NT2/D1 (cell line): ENCODE results near the gene NIPBL.
"Not testable (repeated sequence)": the region's sequence is repeated elsewhere in the genome, so short reads cannot be mapped to it uniquely, and the experiment has no call there.

Source experiments
- DNase-seq: peaks from one replicate; pipeline ENCODE4 v3.0.0-alpha.2; 2011; ENCODE audit warnings: low read depth, low spot score
- H3K27me3 ChIP-seq: 2 replicates; pipeline ENCODE4 v1.6.0; 2011; ENCODE audit warnings: mild to moderate bottlenecking; ENCODE audit not compliant: insufficient read length, insufficient read depth
- H3K36me3 ChIP-seq: 2 replicates; pipeline ENCODE4 v1.6.1; 2011; ENCODE audit warnings: mild to moderate bottlenecking, low read length, mixed read lengths; ENCODE audit not compliant: insufficient read depth, insufficient read length
- H3K4me1 ChIP-seq: 2 replicates; pipeline ENCODE4 v1.5.1; 2011; ENCODE audit not compliant: insufficient read depth, insufficient read length
- H3K4me3 ChIP-seq: 2 replicates; pipeline ENCODE4 v1.5.1; 2011; ENCODE audit warnings: low read depth; ENCODE audit not compliant: insufficient read length
- H3K9ac ChIP-seq: 2 replicates; pipeline ENCODE4 v1.6.0; 2011; ENCODE audit warnings: low read depth; ENCODE audit not compliant: insufficient read length
- H3K9me3 ChIP-seq: 2 replicates; pipeline ENCODE4 v1.5.1; 2011; ENCODE audit warnings: mild to moderate bottlenecking, low read length; ENCODE audit not compliant: insufficient read depth
- SUZ12 ChIP-seq: IDR thresholded peaks from 2 replicates; pipeline ENCODE4 v1.6.1; 2011; ENCODE audit not compliant: insufficient read length, insufficient read depth; ENCODE audit errors: extremely low read depth
- YY1 ChIP-seq: IDR thresholded peaks from 2 replicates; pipeline ENCODE4 v1.6.1; 2011; ENCODE audit not compliant: insufficient read length, insufficient read depth
- ZNF274 ChIP-seq: IDR thresholded peaks from 2 replicates; pipeline ENCODE4 v1.6.1; 2011; ENCODE audit warnings: mild to moderate bottlenecking, low read depth, low read length

Gene NIPBL

DNA sequence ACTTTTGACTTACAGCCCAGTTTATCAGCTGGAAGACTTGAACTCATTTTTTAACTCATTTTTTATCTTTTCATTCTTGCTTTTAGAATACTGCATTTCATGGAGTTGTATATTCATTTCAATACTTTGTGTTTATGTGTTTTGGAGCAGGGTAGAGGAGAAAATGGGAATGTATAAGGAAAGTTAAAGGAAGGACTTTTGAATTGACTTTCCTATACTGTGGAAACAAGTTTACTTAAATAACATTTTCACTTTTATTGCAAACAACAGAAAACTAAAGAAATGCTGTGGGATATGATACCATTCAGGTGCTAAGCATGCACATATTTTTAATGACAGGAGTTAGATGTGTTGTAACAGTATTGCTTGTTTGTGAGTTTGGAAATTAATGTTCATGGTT is 11.7 kb downstream of the NIPBL start:
- DNase-seq: no peak
- Histone ChIP-seq H3K36me3 (peaks cover 15% of the 10 kb centered on the region), H3K9me3 (no peaks in the 10 kb centered on the region), H3K4me3 (no peak overlapping the region), H3K9ac (no peak overlapping the region), H3K4me1 (no peaks in the 10 kb centered on the region), H3K27me3 (no peaks in the 10 kb centered on the region)
- TF ChIP-seq SUZ12: no peak
- TF ChIP-seq YY1: no peak
- TF ChIP-seq ZNF274: no peak

DNA sequence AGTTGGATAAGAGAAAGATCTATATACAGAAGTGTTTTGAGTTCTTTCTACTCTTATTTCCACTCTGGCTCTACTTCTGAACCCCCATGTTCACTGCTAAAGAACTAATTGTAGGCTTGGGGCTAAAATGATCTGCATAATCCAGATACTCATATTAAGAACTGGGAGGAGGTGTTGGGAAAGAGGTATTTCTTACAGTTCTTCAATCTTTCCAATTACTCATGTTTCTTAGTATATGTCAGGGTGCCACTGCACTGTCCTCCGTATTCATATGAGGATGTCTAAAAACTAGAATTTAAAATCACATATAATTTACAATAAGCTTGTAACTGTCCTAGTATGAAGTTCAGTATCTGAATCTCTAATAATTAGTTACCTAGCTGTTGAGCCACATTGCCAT is 12.7 kb downstream of the NIPBL start:
- Histone ChIP-seq H3K4me3 (no peak overlapping the region), H3K27me3 (no peaks in the 10 kb centered on the region), H3K36me3 (peaks cover 15% of the 10 kb centered on the region), H3K9ac (no peak overlapping the region), H3K4me1 (no peaks in the 10 kb centered on the region), H3K9me3 (no peaks in the 10 kb centered on the region)
- TF ChIP-seq YY1 (no peak), SUZ12 (no peak), ZNF274 (no peak)
- DNase-seq: no peak

DNA sequence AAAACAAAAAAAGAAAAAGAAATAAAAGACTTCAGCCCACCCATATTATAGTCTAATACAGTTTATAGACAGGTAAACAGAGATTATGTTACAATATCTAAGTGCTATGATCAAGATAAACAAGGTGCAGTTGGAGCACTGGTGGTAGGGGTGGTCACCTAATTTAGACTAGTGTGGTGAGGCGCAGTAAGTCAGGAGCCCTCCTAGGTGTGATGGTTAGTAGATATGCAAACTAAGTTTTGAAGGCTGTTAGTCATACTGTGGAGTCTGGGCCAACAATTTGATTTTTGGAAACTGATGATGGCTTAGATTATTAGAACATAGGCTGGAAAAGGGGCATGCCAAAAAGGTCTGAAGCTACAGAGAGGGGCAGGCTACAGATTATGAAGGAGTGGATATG is 14.7 kb downstream of the NIPBL start:
- peaks cover under 1% of the 10 kb centered on the region for H3K36me3 ChIP-seq
- H3K27me3 ChIP-seq: no peaks in the 10 kb centered on the region
- DNase-seq: no peak
- no peak overlapping the region for H3K9ac ChIP-seq
- H3K4me3 ChIP-seq: no peak overlapping the region
- TF ChIP-seq SUZ12 (no peak), ZNF274 (no peak), YY1 (no peak)
- H3K9me3 ChIP-seq: no peaks in the 10 kb centered on the region
- no peaks in the 10 kb centered on the region for H3K4me1 ChIP-seq

DNA sequence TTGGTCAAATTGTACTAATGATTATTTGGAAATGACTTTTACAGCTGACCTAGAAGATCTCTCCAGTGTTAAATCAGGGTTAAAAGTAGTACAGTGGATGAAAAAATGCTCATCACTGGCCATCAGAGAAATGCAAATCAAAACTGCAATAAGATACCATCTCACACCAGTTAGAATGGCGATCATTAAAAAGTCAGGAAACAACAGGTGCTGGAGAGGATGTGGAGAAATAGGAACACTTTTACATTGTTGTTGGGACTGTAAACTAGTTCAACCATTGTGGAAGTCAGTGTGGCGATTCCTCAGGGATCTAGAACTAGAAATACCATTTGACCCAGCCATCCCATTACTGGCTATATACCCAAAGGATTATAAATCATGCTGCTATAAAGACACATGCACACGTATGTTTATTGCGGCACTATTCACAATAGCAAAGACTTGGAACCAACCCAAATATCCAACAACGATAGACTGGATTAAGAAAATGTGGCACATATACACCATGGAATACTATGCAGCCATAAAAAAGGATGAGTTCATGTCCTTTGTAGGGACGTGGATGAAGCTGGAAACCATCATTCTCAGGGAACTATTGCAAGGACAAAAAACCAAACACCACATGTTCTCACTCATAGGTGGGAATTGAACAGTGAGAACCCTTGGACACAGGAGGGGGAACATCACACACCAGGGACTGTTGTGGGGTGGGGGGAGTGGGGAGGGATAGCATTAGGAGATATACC is 15.7 kb downstream of the NIPBL start:
- H3K4me1 ChIP-seq, H3K9ac ChIP-seq, H3K36me3 ChIP-seq, H3K9me3 ChIP-seq, H3K4me3 ChIP-seq, DNase-seq, H3K27me3 ChIP-seq: not testable (repeated sequence)

DNA sequence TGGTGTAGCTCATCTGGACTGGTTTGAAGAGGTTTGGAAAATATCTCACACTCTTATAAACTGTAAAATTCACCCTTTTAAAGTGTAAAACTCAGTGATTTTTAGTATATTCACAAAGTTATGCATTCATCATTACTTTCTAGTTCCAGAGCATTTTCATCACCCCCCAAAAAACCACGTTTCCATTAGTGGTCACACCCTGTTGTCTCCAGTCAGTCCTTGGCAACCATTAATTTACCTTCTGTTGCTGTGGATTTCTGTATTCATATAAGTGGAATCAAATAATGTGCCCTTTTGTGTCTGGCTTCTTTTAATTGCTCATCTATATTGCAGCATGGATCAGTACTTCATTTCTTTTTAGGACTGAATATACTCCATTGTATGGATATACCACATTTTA is 18.4 kb downstream of the NIPBL start:
- Histone ChIP-seq H3K4me3 (no peak overlapping the region), H3K9me3 (no peaks in the 10 kb centered on the region), H3K27me3 (no peaks in the 10 kb centered on the region), H3K36me3 (no peaks in the 10 kb centered on the region), H3K9ac (no peak overlapping the region), H3K4me1 (no peaks in the 10 kb centered on the region)
- TF ChIP-seq YY1 (no peak), SUZ12 (no peak), ZNF274 (no peak)
- DNase-seq: no peak

DNA sequence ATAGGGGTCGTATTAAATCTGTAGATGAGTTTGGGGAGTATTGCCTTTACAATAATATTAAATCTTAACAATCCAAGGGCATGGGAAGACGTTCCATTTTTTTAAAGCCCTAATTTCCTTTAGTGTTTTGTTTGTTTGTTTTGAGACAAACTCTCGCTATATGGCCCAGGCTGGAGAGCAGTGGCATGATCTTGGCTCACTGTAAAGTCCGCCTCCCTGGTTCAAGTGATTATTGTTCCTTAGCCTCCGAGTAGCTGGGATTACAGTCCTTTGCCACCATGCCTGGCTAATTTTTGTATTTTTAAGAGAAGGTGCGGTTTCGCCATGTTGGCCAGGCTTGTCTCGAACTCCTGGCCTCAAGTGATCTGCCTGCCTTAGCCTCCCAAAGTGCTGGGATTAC is 19.9 kb downstream of the NIPBL start:
- H3K4me1 ChIP-seq: no peaks in the 10 kb centered on the region
- no peaks in the 10 kb centered on the region for H3K36me3 ChIP-seq
- no peak overlapping the region for H3K9ac ChIP-seq
- no peak for DNase-seq
- H3K4me3 ChIP-seq: no peak overlapping the region
- H3K27me3 ChIP-seq: no peaks in the 10 kb centered on the region
- H3K9me3 ChIP-seq: no peaks in the 10 kb centered on the region
- TF ChIP-seq YY1: no peak
- no peak for TF ChIP-seq ZNF274
- no peak for TF ChIP-seq SUZ12

DNA sequence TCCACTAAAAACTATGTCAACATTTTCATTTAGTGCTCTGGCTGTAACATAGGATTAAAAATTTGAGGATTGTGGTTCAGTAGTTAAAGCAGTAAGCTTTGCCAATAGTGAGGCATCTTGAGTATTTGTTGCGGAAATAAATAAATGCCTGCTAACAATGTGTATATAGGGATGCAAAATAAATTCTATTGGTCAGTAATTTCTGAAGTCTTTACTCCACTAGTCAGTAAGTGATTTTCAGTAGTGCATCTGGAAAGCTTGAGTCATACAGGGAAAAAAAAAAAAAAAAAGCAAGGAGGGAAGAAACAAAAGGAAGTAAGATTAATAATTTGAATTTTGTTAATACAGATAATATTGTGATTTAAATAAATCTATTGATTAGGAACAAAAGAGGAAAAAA is 21.0 kb downstream of the NIPBL start:
- H3K36me3 ChIP-seq: no peaks in the 10 kb centered on the region
- no peak overlapping the region for H3K9ac ChIP-seq
- H3K4me3 ChIP-seq: no peak overlapping the region
- DNase-seq: no peak
- H3K4me1 ChIP-seq: no peaks in the 10 kb centered on the region
- no peaks in the 10 kb centered on the region for H3K9me3 ChIP-seq
- no peaks in the 10 kb centered on the region for H3K27me3 ChIP-seq
- TF ChIP-seq ZNF274 (no peak), SUZ12 (no peak), YY1 (no peak)
